HG03064 (cell line): Measurements from ENCODE around the gene ELOF1.
"Not testable (repeated sequence)": the region's sequence is repeated elsewhere in the genome, so short reads cannot be mapped to it uniquely, and the experiment has no call there.

Experiments used
- ATAC-seq: cut with Tn5 transposase; IDR thresholded peaks from one replicate; pipeline ENCODE4 v1.9.1; 2021; ENCODE audit warnings: low read depth; ENCODE audit not compliant: unreplicated experiment

Gene ELOF1

DNA sequence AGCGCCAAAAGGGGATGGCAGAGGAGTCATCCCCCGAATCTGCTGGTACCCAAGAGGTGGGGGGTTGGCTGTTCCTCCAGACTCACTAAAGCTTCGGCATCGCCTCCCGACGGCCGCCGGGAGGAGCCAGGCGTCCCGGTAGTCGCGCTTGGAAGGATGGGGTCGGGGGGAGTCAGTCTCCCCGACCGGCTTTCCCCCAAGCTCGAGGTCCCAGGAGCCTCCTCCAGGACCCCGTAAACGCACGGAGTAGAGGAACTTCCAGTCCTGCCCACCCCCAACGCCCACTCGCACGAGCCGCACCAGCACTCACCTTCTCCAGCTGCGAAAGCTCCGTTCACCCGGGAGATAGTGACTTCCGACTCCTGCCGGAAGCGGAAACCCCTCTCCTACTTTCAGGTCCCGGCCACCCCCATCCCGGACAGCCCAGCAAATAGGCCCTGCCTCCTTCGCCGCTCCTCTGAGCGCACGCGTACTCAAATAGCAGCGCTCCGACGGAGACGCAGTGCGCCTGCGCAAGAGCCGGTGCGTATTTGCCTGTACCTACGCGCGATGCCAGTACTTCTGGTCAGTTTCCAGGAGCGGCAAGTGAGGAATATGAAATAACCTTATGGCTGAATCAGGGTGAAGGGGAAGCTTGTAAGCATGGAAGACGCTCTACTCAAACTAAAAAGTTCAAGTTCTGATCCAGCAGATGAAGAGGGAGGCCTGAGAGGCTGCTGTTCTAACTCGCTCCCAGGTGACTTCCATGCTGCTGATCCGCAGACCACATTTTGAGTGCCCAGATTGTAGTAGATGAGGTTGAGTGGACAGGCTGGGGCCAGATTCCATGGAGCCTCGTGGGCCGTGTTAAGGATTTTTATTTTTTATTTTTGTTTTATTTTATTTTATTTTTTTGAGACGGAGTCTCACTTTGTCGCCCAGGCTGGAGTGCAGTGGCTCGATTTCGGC lies at the start of gene ELOF1:
ELOF1 (minus strand) TSS at position 350 of the 948 bp plus-strand sequence. CDS start 4,883 bp downstream, outside the sequence.
- peak; percentile 54 for ATAC-seq

DNA sequence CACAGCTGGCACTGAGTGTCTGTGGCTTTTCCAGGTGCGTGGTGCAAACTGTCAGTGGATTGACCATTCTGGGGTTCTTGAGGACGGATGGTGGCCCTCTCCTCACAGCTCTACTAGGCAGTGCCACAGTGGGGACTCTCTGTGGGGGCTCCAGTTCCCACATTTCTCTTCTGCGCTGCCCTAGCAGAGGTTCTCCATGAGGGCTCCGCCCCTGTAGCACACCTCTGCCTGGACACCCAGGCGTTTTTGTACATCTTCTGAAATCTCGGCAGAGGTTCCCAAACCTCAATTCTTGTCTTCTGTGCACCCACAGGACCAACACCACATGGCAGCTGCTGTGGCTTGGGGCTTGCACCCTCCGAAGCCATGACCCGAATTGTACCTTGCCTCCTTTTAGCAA lies 47.5 kb upstream of the ELOF1 start:
- no peak for ATAC-seq

DNA sequence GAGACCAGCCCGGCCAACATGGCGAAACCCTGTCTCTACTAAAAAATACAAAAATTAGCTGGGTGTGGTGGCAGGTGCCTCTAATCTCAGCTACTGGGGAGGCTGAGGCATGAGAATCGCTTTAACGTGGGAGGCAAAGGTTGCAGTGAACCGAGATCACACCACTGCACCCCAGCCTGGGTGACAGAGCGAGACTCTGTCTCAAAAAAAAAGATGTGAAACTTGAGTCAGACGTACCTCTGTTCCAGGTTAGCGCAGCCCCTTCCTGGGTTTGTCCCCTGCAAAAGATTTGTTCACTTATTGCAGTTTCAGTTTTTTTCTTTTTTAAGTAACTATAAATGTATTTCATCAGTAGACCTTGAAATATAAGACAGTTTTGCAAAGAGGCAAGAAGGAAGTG lies 40.7 kb upstream of the ELOF1 start:
- not testable (repeated sequence) for ATAC-seq

DNA sequence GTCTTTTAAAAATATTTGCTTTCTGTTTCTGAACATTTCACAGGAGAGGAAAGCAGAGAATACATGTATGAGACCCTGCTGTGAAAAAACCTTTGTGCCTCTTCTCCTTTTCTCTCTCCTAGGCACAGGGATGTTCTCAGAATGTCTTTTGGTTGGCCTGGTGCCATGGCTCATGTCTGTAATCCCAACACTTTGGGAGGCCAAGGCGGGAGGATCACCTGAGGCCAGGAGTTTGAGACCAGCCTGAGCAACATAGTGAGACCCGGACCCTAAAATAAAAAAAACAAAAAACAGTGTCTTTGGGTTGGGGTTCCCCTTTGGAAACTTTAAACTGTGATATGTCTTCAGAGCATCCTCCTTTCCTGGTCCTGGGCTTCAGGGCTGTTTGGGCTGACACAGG lies 39.7 kb upstream of the ELOF1 start:
- no peak for ATAC-seq

DNA sequence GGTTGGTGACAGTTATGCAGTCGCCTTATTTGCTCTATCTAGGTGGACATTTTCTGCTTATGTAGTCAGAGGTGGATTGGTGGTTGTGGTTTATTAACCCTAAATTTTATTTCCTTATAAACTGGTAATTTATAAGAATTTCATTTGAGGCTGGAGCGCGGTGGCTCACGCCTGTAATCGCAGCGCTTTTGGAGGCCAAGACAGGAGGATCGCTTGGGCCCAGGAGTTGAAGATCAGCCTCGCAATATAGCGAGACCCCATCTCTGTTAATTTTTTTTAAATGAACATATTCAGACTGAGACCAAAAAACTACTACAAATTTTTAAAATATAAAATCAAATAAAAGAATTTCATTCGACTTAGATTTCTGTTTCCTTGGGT lies 39.1 kb upstream of the ELOF1 start:
- ATAC-seq, result no peak

DNA sequence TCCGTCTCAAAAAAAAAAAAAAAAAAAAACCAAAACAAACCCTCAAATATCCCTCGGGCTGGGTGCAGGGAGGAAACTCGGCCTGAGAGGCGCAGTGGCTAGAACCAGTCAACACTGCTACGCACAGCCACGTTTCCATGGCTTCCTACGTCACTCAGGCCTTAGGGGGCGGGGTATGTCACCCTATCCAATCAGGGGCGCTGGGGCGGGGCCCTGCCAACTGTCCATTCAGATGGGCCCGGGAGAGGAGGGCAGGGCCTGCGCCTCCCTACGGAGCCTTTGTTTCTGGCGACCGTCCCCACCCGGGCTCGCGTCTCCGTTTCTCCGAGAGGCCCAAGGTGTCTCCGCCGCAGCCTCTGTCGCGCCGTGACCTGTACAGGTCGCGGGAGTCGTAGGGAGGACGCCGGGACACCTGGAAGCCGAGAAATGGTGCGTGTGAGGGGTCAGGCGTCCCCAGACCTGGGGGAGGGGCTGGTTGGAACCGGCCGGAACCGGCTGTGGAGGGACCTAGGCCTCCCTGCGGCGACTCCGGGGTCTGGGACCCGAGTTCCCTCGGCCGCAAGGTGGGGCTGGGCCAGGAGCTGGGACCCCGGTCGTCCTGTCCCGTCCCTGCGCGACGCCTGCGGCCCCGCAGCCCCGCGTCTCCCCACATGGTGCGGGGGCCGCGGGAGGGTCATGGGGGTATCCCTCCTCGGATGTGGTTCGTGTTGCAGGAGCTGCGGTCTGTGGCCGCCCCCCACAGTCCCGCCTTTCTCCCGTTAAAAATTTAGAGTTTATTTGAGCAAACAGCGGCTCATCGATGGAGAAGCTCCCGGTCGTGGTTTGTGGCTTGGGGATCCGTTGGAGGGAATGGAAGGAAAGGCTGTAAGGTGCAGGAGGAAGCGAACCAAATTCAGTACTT lies 38.4 kb upstream of the ELOF1 start, which contains the start of gene ZNF627:
ZNF627 (plus strand) TSS at position 282 of the 901 bp plus-strand sequence; CDS start at position 427, 145 bp downstream.
- peak; percentile 93 for ATAC-seq

DNA sequence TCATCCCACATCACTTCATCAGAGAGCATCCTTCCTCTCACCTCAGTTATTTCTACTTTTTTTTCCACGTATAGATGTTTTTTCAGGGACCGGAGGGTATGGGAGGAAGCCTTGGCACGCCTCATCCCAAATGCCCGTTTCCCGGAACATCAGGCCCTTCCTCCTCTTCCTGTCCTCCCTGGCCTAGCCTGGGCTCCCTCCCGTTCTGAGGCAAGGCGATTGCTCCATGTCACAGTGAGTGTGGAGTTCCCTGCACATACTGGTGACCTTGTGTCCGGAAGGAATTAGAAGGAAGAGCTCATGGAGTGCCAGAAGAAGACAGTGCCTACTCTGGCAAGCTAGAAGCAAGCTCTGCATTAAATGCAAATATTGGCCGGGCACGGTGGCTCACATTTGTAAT lies 37.1 kb upstream of the ELOF1 start:
- no peak for ATAC-seq

DNA sequence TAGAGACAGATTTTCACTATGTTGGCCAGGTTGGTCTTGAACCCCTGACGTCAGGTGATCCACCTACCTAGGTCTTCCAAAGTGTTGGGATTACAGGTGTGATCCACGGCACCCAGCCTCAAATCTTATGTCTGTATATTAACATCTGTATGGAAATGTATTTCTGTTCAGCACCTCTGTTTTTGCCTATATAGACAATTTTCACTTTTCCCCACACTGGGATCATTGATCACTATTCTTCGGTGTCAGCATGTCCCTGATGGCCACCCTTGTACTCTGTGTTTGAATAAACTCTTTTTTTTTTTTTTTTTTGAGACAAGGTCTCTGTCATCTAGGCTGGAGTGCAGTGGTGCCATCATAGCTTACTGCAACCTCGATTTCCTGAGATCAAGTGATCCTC lies 35.1 kb upstream of the ELOF1 start:
- ATAC-seq, result no peak

DNA sequence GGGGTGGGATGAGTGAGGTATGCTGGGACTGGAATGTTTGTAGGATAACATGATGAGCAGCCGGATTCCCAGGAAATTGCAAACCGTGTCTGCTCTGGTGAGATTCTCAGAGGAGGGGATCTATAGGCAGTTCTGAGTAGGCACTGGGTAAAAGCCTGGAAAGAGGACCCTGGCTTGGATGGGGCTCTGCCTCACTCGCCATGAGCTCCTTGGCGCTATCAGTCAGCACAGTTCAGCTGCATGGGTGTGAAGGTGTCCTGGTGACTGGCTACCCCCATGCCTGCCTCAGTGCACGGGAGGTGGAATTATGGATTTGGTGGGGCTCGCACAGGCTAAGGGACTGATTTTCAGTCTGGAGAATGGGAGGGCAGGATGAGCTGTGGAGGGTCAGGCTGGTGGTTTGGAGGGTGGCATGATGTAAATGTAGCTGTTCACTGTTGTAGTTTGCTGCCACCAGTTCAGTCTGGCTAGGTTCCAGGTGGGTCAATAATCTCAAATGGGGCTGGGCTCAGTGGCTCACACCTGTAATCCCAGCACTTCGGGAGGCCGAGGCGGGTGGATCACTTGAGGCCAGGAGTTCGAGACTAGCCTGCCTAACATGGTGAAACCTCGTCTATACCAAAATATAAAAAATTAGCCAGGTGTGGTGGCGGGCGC lies 29.1 kb upstream of the ELOF1 start:
- no peak for ATAC-seq

DNA sequence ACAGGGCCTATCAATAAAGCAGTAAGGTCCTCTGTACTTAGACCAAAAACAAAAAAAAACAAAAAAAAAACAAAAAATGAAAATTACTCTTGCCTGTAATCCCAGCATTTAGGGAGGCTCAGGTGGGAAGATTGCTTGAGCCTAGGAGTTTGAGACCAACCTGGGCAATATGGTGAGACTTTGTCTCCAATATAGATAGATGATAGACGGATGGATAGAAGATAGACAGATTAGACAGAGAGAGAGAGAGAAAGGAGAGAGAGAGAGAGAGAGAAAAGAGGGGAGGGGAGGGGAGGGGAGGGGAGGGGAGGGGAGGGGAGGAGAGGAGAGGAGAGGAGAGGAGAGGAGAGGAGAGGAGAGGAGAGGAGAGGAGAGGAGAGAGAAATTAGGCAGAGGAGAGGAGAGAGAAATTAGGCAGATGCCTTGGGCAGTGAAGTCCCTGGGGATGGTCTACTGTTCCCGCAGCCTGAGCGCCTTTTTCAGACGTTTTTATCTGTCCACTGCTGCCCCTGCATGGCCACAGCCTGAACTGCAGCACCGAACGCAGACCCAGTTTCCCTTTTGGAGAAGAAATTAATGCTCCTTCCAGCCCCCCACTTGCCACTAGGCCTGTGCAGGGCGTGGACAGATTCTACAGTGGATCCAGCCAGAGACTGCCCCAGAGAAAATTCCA lies 28.4 kb upstream of the ELOF1 start:
- ATAC-seq, result no peak

DNA sequence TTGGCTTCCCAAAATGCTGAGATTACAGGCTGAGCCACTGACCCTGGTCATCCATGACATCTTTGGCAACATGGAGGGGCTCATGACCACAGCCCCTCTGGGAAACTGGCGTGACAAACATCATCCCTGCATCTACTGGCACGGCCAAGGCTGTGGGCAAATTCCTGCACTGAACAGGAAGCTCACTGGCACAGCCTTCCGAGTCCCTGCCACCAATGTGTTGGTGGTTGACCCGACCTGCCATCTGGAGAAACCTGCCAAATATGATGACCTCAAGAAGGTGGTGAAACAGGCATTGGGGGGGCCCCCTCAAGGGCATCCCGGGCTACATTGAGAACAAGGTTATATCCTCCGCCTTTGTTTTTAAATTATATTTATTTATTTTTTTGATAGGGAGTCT lies 27.3 kb upstream of the ELOF1 start:
- no peak for ATAC-seq

DNA sequence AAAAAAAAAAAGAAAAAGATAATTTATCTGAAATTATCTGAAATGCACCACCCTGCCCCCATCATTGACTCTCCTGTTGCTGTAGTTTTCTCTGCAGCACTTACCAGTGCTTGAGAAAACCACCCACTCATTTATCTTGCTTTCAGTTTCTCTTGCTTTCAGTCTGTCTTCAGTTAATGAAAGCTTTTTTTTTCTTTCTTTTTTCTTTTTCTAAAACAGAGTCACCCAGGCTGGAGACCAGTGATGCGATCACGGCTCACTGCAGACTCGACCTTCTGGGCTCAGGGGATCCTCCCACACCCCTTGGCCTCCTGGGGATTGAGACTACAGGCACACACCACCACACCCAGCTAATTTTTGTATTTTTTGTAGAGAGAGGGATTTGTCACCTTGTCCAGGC lies 22.7 kb upstream of the ELOF1 start:
- ATAC-seq, result no peak

DNA sequence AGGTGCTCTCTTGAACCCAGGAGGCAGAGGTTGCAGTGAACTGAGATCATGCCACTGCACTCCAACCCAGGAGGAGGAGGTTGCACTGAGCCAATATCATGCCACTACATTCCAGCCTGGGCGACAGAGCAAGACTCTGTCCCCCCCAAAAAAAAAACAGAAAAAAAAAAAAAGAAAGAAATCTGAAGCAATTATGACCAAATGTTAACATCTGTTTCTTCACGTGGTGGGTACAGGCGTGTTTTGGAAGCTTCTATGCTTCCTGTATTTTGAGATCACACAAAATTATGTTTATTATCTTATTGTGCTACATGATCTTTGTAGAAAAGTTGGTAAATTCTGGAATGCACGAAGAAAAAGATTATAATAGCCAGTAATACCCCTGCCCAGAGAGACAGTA lies 21.1 kb upstream of the ELOF1 start:
- no peak for ATAC-seq

DNA sequence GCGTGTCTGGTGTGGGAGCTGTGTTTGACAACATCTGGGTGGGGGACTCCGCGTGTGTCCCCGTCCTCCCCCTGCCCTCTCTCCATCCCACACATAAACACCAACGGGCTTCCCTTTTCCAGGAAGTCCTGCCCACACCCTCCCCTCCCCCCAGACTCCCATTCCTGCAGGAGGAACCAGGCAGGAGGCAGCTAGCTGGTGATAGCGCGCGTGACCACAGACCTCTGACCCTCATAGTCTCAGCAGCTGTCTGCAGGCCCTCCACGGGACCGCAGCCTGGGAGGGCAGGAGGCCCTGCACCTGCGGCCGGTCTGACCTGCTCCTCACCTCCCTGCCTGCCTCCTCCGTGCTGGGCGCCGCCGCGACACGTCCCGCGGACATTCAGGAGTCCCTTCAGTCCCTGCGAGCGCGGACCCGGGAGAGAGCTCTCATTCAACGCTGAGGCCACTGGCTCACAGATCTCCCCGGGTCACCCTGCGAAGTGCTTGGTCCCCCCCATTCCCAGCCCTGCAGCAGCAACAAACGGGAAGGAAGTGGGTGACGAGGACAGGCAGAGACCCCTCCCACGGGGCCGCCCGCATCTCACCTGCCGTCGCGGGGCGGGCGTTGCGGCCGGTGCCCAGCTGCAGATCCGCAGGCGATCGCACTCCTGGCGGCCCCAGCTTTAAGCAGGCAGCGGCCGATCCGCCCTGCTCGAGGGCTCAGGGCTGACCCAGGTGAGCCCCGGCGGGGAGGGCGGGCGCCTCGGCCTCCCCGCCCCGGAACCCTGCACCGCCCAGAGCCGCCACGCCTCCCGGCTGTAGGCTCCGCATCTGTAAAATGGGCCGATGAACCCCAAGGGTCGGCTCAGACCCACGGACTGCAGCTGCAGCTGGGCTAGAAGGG lies 19.5 kb upstream of the ELOF1 start:
- no peak for ATAC-seq

DNA sequence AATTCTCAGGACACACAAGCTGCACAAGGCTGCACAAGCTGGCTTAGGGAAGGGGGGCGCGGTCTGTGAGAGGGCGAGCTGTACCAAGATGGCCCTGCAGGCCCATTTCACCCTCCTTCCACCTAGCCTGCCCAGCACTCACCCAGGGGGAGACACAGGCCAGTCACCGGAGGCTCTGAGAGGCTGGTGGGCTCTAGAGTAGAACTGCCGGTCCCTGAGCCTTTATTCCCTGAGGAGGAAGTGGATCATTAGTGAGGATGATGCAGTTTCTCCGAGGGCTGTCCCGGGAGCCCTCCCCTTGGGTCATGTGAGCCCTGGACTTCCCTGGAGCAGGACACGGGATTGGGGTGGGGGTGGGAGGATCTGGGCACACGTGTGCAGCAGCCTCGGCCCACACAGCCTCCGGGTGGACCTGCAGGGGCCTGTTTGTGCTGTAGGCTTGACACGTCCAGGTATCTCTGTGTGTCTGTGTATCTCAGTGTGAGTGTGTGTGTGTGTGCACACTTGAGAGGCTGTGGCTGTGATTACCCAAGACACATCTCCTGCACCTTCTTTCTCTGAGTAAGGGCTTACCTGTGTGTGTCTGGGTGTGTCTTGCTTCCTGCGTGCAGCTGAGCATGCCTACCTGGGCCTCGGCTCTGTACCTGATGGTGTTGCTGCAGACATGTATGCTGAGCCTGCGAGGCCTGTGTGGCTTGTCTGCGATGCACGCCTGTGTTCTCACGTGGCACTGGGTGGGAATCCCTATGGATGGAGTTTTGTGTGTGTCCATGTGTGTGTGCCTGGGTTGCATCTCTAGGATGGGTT lies 18.6 kb upstream of the ELOF1 start, which contains the start of gene ACP5:
ACP5 (minus strand) TSS at position 195 of the 807 bp plus-strand sequence. CDS start 328 bp downstream, outside the sequence.
- no peak for ATAC-seq

DNA sequence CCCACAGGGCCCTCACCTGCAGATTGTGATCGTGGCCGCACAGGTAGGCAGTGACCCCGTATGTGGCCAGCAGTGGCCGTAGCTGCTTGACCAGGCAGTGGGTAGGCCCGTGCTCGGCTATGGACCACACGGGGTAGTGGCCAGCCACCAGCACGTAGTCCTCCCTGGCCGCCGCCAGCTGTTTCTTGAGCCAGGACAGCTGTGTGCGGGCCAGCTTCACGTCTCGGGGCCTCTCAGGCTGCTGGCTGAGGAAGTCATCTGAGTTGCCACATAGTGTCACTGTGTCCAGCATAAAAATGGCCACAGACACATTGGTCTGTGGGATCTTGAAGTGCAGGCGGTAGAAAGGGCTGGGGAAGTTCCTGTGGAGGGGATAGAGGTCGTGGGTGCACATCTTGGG lies 17.2 kb upstream of the ELOF1 start:
- ATAC-seq, result no peak

DNA sequence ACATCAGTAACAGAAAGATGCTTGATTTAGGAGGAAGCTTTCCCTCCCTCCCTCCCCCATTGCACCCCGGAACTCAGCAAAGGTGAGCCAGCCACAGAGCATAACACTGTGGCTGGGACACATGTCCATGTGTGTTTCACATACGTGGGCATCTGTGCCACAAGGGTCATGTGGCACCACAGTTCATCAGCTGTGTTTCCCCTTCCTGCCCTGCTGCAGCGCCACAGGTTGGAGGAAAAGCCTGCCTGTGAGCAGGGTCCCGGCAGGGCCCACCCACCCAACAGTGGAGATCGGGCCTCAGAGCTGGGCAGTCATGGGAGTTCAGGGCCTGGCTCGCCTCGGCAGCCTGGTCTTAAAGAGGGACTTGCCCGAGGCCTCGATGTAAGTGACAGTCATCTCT lies 15.7 kb upstream of the ELOF1 start:
- ATAC-seq, result no peak

DNA sequence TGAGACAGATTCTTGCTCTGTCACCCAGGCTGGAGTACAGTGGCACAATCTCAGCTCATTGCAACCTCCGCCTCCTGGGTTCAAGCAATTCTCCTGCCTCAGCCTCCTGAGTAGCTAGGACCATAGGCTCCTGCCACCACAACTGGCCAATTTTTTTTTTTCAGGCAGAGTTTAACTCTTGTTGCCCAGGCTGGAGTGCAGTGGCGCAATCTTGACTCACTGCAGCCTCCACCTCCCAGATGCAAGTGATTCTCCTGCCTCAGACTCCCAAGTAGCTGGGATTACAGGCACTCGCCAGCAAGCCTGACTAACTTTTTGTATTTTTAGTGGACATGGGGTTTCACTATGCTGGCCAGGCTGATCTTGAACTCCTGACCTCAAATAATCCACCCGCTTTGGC lies 14.7 kb upstream of the ELOF1 start:
- ATAC-seq, result not testable (repeated sequence)
